Measurements from ENCODE around the gene KIF26A. TPM values are rescaled to one million over a fixed set of nuclear protein-coding genes. Genes with fewer than 3 reads are reported as not detected.

Gene KIF26A
- total RNA-seq, 4 donors from 2014 or later, result 0.53 to 5.8 (median 1.6) TPM

DNA sequence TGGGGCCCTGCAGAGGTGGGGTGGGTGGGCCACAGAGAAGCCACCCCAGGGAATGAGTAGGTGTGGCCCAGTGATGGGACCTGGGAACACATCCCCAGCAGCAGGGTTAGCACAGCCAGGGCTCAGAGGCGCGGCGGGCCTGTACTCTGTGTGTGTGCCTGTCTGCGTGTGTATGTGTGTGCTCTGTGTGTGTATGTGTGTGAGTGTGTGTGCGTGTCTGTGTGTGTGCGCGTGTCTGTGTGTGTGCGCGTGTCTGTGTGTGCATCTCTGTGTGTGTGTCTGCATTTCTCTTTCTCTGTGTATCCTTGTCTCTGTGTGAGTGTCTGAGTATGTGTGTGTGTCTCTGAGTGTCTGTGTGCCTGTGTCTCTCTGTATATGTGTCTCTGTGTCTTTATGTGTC, 26.1 kb downstream of the KIF26A start:
- TF ChIP-seq, protein P1, sequence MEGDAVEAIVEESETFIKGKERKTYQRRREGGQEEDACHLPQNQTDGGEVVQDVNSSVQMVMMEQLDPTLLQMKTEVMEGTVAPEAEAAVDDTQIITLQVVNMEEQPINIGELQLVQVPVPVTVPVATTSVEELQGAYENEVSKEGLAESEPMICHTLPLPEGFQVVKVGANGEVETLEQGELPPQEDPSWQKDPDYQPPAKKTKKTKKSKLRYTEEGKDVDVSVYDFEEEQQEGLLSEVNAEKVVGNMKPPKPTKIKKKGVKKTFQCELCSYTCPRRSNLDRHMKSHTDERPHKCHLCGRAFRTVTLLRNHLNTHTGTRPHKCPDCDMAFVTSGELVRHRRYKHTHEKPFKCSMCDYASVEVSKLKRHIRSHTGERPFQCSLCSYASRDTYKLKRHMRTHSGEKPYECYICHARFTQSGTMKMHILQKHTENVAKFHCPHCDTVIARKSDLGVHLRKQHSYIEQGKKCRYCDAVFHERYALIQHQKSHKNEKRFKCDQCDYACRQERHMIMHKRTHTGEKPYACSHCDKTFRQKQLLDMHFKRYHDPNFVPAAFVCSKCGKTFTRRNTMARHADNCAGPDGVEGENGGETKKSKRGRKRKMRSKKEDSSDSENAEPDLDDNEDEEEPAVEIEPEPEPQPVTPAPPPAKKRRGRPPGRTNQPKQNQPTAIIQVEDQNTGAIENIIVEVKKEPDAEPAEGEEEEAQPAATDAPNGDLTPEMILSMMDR (IDR thresholded peaks at IDR 0.05), result no peak
- no peak for TF ChIP-seq POLR2A (IDR thresholded peaks at IDR 0.05)
- no peak for DNase-seq
- Histone ChIP-seq H3K4me3 (no peak overlapping the region), H3K4me1 (no peaks in the 10 kb centered on the region), H3K36me3 (no peaks in the 10 kb centered on the region), H3K27ac (no peak overlapping the region), H3K9me3 (no peaks in the 10 kb centered on the region), H3K27me3 (no peaks in the 10 kb centered on the region)

DNA sequence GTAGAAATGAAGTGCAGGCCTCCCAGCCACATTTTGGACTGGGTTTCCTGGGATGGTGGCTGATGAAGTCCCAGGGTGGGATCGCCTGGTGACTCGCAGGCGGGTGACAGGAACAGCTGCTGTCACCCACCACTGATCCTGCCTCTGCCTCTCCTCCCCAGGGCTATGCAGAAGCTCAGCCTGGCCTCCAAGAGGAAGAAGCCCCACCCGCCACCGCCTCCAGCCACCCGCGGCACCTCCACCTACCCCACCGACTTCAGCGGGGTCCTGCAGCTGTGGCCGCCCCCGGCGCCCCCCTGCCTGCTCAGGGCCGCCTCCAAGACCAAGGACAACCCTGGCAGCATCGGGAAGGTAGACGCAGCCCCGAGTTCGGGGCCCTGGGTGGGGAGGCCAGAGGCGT, 28.3 kb downstream of the KIF26A start:
- TF ChIP-seq, protein P1 (IDR thresholded peaks at IDR 0.05), result no peak
- no peak for TF ChIP-seq POLR2A (IDR thresholded peaks at IDR 0.05)
- H3K9me3 ChIP-seq, result no peaks in the 10 kb centered on the region
- no peak overlapping the region for H3K4me3 ChIP-seq
- no peak overlapping the region for H3K27ac ChIP-seq
- no peaks in the 10 kb centered on the region for H3K36me3 ChIP-seq
- H3K4me1 ChIP-seq, result no peaks in the 10 kb centered on the region
- no peaks in the 10 kb centered on the region for H3K27me3 ChIP-seq
- no peak for DNase-seq

DNA sequence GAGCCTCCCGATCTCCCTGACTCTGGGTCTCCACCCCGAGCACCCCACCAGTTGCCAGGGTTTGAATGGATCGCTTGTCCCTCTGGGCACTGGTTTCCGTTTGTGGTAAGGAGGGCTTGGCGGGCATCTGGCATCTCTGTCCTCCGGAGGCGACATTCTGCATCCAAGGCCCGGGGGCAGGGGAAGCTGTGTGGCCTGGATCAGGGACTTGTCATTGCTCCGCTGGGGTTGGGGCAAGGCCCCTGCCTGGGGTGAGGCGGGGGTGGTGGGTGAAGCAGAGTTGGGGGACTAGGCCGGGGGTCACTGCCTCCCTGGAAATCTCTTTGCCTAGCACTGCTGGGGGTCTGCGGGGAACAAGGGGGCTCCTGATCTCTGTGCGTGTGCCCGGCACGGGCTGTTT, 30.2 kb downstream of the KIF26A start:
- Histone ChIP-seq H3K9me3 (no peaks in the 10 kb centered on the region), H3K4me1 (no peaks in the 10 kb centered on the region), H3K4me3 (no peak overlapping the region), H3K27me3 (no peaks in the 10 kb centered on the region), H3K36me3 (no peaks in the 10 kb centered on the region), H3K27ac (no peak overlapping the region)
- no peak for DNase-seq
- TF ChIP-seq POLR2A (IDR thresholded peaks at IDR 0.05), result no peak
- TF ChIP-seq, protein P1 (IDR thresholded peaks at IDR 0.05), result no peak

DNA sequence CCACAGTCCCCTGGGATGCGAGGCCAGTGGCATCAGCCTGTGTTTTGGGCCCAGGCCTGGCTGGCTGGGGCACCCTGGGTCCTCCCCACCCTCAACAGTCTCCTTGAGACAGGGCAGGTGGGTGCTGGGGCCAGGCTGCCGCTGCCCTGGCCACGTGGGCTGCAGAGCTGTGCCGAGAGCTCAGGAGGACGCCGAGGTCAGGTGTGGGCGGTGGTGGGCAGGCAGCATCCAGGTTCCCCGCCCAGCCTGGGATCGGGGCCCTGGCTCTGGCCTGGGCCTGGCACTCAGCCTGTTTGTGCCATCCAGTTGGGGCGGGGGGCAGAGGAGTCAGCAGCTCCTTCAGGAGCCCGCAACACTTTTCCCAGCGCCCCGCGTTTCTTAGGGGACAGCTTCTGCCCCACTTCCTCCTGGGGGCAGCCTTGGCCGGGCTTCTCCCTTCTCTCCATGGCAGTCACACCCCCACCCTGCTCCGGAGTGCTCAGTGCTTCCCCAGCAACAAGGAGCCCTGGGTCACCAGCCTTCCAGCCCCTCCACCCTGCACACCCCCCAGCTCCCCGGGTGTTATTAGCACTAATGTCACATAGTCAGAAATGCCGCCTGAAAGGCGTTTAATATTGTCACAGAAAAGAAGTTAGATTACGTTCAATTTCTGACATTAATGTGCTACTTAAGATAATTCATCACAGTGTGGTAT, 30.8 kb downstream of the KIF26A start:
- Histone ChIP-seq H3K27me3 (no peaks in the 10 kb centered on the region), H3K4me3 (no peak overlapping the region), H3K27ac (no peak overlapping the region), H3K4me1 (no peaks in the 10 kb centered on the region), H3K36me3 (no peaks in the 10 kb centered on the region), H3K9me3 (no peaks in the 10 kb centered on the region)
- no peak for DNase-seq
- TF ChIP-seq, protein P1 (IDR thresholded peaks at IDR 0.05), result no peak
- no peak for TF ChIP-seq POLR2A (IDR thresholded peaks at IDR 0.05)

DNA sequence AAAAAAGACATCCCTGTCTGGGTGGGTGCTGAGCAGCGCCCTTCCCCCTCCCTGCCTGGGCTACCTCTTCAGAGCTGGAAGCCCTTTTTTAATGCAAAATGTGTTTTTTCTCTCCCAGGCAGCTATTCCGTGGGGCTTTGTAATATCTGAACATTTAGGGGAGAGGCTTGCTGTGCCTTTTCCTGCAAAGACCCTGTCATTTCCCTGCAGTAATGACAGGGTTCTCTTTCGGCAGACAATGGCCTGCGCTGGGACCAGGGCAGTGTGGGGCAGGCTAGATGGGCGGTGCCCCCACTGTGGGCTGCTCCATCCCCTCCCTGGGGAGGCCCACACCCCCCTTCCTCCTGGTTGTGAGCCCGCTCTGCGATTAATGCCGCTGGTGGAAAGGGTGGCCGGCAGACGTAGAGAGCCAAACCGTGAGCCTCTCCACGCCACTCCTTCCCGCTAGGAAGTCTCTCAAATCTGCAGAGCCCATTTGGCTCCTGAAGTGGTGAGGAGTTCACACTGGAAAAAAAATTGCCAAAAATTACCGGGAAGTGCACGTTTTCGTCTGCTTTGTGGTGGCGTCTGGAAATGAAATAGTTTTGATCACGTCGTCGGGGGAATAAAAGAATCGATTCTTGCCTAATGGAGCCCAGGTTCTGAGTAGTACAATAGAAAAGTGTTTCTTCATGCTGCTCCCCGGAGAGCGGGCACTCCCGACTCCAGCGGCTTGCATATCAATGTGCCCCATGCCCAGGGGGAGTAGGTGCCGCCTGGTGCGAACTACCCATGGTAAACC, 31.5 kb downstream of the KIF26A start:
- Histone ChIP-seq H3K9me3 (no peaks in the 10 kb centered on the region), H3K4me3 (no peak overlapping the region)
- TF ChIP-seq, protein P1 (IDR thresholded peaks at IDR 0.05), result no peak
- TF ChIP-seq POLR2A (IDR thresholded peaks at IDR 0.05), result no peak

More for the DNA sequence above, 31.5 kb downstream of the KIF26A start:
- Histone ChIP-seq H3K36me3 (no peaks in the 10 kb centered on the region), H3K27ac (no peak overlapping the region), H3K4me1 (no peaks in the 10 kb centered on the region), H3K27me3 (no peaks in the 10 kb centered on the region)
- DNase-seq, result no peak
